ENCODE results near the gene KLHL5. TPM values are rescaled to one million over a fixed set of nuclear protein-coding genes. Genes with fewer than 3 reads are reported as not detected.

KLHL5 gene
- total RNA-seq, 2 donors from 2014 or later = 5.9 to 14.5 TPM

GRCh38 chr4:39063430-39063829, 1.4 kb downstream of the KLHL5 start:
- TF ChIP-seq CTCF (IDR thresholded peaks at IDR 0.05) (no peak), POLR2A (IDR thresholded peaks at IDR 0.05) (no peak)
- no peak overlapping the region for H3K4me3 ChIP-seq
- intact Hi-C loops (cut with DNase I) = no loop called here
- H3K27me3 ChIP-seq = no peaks in the 10 kb centered on the region
- H3K27ac ChIP-seq = no peak overlapping the region
- H3K36me3 ChIP-seq (replicated peaks in 1 of 2; ENCODE audit: insufficient read depth in 1 of 2, low read depth in 2 of 2) = no peaks in the 10 kb centered on the region
- peaks cover 7% of the 10 kb centered on the region for H3K4me1 ChIP-seq
- ATAC-seq (no peak), DNase-seq (no peak)
- H3K9me3 ChIP-seq = no peaks in the 10 kb centered on the region

GRCh38 chr4:39066371-39066770, 4.3 kb downstream of the KLHL5 start:
- DNase-seq = no peak
- H3K27ac ChIP-seq = no peak overlapping the region
- H3K27me3 ChIP-seq = no peaks in the 10 kb centered on the region
- TF ChIP-seq POLR2A (IDR thresholded peaks at IDR 0.05) (no peak), CTCF (IDR thresholded peaks at IDR 0.05) (no peak)
- intact Hi-C loops (cut with DNase I) = no loop called here
- H3K36me3 ChIP-seq (replicated peaks in 1 of 2; ENCODE audit: insufficient read depth in 1 of 2, low read depth in 2 of 2) = no peaks in the 10 kb centered on the region
- H3K9me3 ChIP-seq = no peaks in the 10 kb centered on the region
- ATAC-seq = no peak
- WGBS, 2 donors = 91 to 100% methylated on average over 2 of the region's 2 CpGs
- H3K4me3 ChIP-seq = no peak overlapping the region
- H3K4me1 ChIP-seq = peaks cover 7% of the 10 kb centered on the region

- H3K4me3 ChIP-seq = no peak overlapping the region
- H3K9me3 ChIP-seq = no peaks in the 10 kb centered on the region
- peaks cover 7% of the 10 kb centered on the region for H3K4me1 ChIP-seq
- no peak overlapping the region for H3K27ac ChIP-seq
- ATAC-seq (no peak), DNase-seq (no peak)
- H3K36me3 ChIP-seq (replicated peaks in 1 of 2; ENCODE audit: insufficient read depth in 1 of 2, low read depth in 2 of 2) = no peaks in the 10 kb centered on the region
- WGBS, 2 donors = 52 to 58% methylated on average over 2 of the region's 2 CpGs
- no peaks in the 10 kb centered on the region for H3K27me3 ChIP-seq
- intact Hi-C loops (cut with DNase I) = no loop called here
- TF ChIP-seq POLR2A (IDR thresholded peaks at IDR 0.05) (no peak), CTCF (IDR thresholded peaks at IDR 0.05) (no peak)
These were observed 5.0 kb downstream of the KLHL5 start for GRCh38 chr4:39067031-39067430.

- TF ChIP-seq POLR2A (IDR thresholded peaks at IDR 0.05) = no peak
- TF ChIP-seq CTCF (IDR thresholded peaks at IDR 0.05) = no peak
- H3K4me1 ChIP-seq = peaks cover 7% of the 10 kb centered on the region
- H3K9me3 ChIP-seq = no peaks in the 10 kb centered on the region
- no peaks in the 10 kb centered on the region for H3K27me3 ChIP-seq
- 87 to 89% methylated on average over 3 of the region's 3 CpGs for WGBS, 2 donors
- intact Hi-C loops (cut with DNase I) = no loop called here
- ATAC-seq = no peak
- H3K36me3 ChIP-seq (replicated peaks in 1 of 2; ENCODE audit: insufficient read depth in 1 of 2, low read depth in 2 of 2) = no peaks in the 10 kb centered on the region
- DNase-seq = no peak
- no peak overlapping the region for H3K27ac ChIP-seq
- H3K4me3 ChIP-seq = no peak overlapping the region
These were observed 5.4 kb downstream of the KLHL5 start for GRCh38 chr4:39067451-39067850.

GRCh38 chr4:39068907-39069306, 6.9 kb downstream of the KLHL5 start:
- Histone ChIP-seq H3K4me1 (peaks cover 7% of the 10 kb centered on the region), H3K9me3 (no peaks in the 10 kb centered on the region), H3K27me3 (no peaks in the 10 kb centered on the region), H3K36me3 (replicated peaks in 1 of 2; ENCODE audit: insufficient read depth in 1 of 2, low read depth in 2 of 2) (no peaks in the 10 kb centered on the region), H3K4me3 (no peak overlapping the region), H3K27ac (no peak overlapping the region)
- DNase-seq (no peak), ATAC-seq (no peak)
- 75 to 84% methylated on average over 3 of the region's 3 CpGs for WGBS, 2 donors
- TF ChIP-seq CTCF (IDR thresholded peaks at IDR 0.05) (no peak), POLR2A (IDR thresholded peaks at IDR 0.05) (no peak)
- intact Hi-C loops (cut with DNase I) = no loop called here

Measured in body of pancreas (tissue), 4 donors.